Measurements from ENCODE around the gene ASB11.
"Not testable (repeated sequence)": the region's sequence is repeated elsewhere in the genome, so short reads cannot be mapped to it uniquely, and the experiment has no call there.

The ASB11 gene

GRCh38 chrX:15315509-15315908, at the start of gene ASB11:
Gene ASB11 (minus strand): TSS chrX:15315640. CDS start chrX:15315605, 35 bp downstream.
- DNase-seq = no peak

- no peak for DNase-seq
Measured at GRCh38 chrX:15359701-15360100, 44.3 kb upstream of the ASB11 start.

DNA sequence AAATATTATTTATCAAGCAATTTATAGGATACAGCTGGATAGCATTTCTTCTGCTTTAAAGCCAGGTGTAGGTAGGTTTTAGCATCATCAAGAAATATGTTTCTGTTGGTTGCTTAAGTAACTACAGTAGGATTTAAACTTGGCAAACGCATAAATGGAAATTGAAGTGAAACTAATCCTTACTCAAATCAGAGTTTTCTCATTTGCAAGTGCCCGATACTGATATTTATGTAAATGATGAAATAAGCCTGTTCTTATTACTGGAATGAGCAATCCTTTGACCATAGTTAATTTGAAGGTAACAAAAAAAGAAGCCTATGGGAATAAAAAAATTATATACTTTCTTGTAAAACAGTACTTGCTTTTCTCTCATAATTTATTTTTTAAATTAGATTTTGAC, 43.1 kb upstream of the ASB11 start:
- DNase-seq = no peak

GRCh38 chrX:15356444-15356843, 41.0 kb upstream of the ASB11 start:
- DNase-seq = no peak

GRCh38 chrX:15350329-15350996, 35.0 kb upstream of the ASB11 start:
- no peak for DNase-seq

- no peak for DNase-seq
Measured at GRCh38 chrX:15349046-15349445, 33.6 kb upstream of the ASB11 start.

- no peak for DNase-seq
Measured at GRCh38 chrX:15345976-15346375, 30.5 kb upstream of the ASB11 start.

DNA sequence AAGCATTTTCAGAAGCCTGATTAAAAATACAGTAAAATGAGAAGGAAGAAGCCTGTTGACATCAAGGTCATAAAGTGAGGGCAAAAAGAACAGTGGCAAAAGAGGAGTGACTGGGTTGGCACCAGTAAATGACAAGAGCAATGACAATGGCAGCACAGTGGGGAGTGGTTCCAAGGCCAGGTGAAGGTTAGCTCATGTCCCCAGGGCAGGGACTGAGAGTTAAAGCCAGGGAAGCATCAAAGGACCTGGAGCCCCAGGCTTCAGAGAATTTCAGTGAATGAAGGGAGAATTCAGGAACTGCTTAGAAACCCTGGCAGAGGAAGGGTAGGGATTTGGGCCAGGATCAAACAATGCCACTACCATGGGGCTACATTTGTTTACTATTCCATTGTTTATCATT, 28.7 kb upstream of the ASB11 start:
- DNase-seq = no peak

- no peak for DNase-seq
Measured at GRCh38 chrX:15343075-15343476, 27.6 kb upstream of the ASB11 start.

GRCh38 chrX:15340867-15341266, 25.4 kb upstream of the ASB11 start:
- DNase-seq = no peak

DNA sequence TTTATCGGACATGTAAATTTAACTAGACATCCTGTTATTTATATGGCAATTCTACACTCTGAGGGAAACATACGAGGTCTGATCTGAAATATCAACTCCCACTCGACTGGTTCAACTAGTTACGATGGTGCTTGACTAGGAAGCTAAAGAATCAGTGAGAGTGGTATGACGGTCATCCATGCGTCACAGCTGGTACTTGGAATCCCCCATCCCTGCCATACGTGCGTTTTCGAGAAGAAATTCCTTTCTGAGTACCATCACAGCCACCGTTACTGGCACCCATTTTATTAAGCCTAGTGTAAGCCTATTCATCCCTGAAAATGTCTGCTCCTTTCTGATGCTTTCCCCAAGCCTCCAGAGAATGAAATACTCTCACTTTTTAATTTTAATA, 20.6 kb upstream of the ASB11 start:
- no peak for DNase-seq

- peak; percentile 87 for DNase-seq
Measured at GRCh38 chrX:15335135-15336022, 19.9 kb upstream of the ASB11 start, which contains the start of gene PIGA. Gene PIGA (minus strand): TSS chrX:15335523. CDS start chrX:15331930, 3,593 bp downstream.

- DNase-seq = no peak
Measured at GRCh38 chrX:15334561-15334960, 19.1 kb upstream of the ASB11 start.

- DNase-seq = no peak
Measured at GRCh38 chrX:15328821-15329220, 13.4 kb upstream of the ASB11 start.

DNA sequence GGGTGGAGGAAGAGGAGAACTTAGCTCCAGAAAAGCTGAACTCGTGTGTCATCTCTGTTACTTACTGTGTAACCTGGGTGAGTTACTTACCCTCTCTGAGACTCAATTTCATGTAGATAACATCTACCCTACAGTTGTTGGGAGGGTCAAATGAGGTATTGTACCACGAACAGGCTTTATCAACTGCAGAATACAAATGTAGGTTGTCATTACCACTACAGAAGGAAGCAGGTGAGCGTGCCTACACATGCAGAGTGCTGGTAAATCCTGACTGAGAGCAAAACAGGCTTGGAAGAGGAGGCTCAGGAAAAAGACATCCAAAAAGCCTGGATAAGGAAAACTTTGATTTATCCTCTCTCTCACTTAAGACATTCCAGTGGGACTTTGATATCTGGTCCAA, 12.7 kb upstream of the ASB11 start:
- DNase-seq = no peak

- DNase-seq = no peak
Measured at GRCh38 chrX:15322472-15322871, 7.0 kb upstream of the ASB11 start.

- no peak for DNase-seq
Measured at GRCh38 chrX:15322072-15322471, 6.6 kb upstream of the ASB11 start.

GRCh38 chrX:15321447-15321846, 6.0 kb upstream of the ASB11 start:
- no peak for DNase-seq

DNA sequence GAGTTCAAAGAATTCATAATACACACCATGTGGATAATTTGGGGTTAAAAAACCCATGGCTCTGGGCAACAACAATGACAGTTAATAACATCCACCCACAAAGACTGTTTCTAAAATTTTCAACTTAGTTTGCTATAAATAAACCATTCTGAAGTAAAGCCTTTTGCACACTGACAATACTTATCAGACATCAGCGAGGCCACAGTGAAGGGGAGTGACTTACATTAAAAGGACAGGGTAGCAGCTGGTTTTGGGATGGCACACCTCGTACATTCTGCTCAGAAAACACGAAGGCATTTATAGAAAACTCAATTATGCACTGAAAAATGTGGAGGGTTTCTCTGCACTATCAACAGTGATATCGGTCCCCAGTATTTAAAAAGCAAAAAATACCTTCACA, 4.9 kb upstream of the ASB11 start:
- DNase-seq = no peak

DNA sequence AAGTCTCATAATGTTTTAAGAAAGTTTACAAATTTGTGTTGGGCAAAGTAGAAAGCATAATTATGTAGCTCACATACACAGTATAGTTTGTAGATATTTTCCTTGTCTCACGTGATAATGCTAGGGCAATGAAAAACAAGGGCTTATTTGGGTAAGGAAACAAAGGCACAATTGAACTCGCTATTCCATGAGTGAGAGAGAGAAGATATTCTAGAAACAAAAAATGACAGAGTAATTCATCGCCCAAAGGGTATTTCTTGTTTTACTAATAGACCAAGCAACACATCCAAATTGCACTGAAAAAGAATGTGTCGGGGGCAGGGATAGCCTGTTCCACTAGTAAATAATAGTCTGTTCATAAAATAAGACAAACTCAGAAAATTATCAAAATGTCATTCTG, 3.6 kb upstream of the ASB11 start:
- DNase-seq = no peak

GRCh38 chrX:15314472-15314871, 968 bp downstream of the ASB11 start:
- no peak for DNase-seq

DNA sequence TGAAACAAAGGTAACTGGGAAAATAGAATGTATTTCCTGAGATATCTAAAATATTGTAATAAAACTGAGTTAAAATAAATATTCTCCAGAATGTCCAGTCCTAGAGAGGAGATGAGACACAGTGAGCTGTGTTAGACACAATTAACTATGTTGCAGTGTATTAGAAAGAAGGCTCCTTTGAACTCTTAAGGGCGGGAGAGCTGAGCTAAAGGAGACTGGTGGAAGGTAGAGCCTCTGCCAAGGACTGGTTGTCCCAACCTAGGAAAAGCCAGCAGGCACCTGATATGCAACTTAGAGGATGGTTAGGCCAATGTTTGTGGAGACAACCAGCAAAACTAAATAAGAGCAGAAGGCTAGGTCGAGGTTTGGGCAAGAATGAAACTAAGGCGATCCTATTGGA, 4.3 kb downstream of the ASB11 start:
- DNase-seq = no peak

- no peak for DNase-seq
Measured at GRCh38 chrX:15310117-15310516, 5.3 kb downstream of the ASB11 start.

DNA sequence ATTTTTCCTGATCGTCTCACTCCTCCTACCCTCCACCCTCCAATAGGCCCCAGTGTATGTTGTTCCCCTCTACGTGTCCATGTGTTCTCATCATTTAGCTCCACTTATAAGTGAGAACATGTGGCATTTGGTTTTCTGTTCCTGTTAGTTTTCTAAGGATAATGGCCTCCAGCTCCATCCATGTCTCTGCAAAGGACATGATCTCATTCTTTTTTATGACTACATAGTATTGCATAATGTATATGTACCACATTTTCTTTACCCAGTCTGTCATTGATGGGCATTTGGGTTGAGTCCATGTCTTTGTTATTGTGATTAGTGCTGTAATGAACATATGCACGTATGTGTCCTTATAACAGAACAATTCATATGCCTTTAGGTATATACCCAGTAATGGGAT, 9.5 kb downstream of the ASB11 start:
- DNase-seq = not testable (repeated sequence)

All from NK-92 treated with Interleukin-12 subunit alpha and Interleukin-12 subunit beta, amount 100 ng/mL, for 24 hours (cell line).